A549 (cell line): ENCODE data around the gene CHRNA1. TPM values are rescaled to one million over a fixed set of nuclear protein-coding genes. Genes with fewer than 3 reads are reported as not detected.

Experiments
- ATAC-seq, 2 experiments: fragments of 200-7000 bp in 1 of 2; fragments of >200 bp in 1 of 2; cut with Nextera tagmentation in 1 of 2; cut with Tn5 transposase in 1 of 2; 3 replicates each; pipeline versions ENCODE4 v1.8.0 to v1.9.1; 2018 to 2020; ENCODE audit warnings: mild to moderate bottlenecking in 1 of 2, moderate library complexity in 1 of 2
- CTCF ChIA-PET: fragments of 300-600 bp; sonication (Branson Sonifier 250); formaldehyde crosslinking; extraction: SDS; loops from one replicate; lab custom pipeline; 2021; ENCODE audit warnings: antibody characterized with exemption, inconsistent platforms; lab: Yijun Ruan, JAX
- POLR2A ChIA-PET: fragments of 350-600 bp; formaldehyde crosslinking; extraction: SDS; loops from one replicate; lab custom pipeline; 2021; ENCODE audit warnings: antibody characterized with exemption, inconsistent platforms; lab: Yijun Ruan, JAX
- DNase-seq, 2 experiments: peaks; one replicate each; pipeline versions ENCODE4 v3.0.0 to v3.0.0-alpha.2; 2011 to 2016; ENCODE audit warnings: low read depth in 1 of 2, low spot score in 1 of 2
- FAIRE-seq: peaks from 2 replicates; lab custom pipeline; 2011; peaks lifted over from hg19 to GRCh38; lab: Jason Lieb, UNC
- H3K27ac ChIP-seq, 2 experiments: fragments of >200 bp; sonication (Bioruptor Twin); formaldehyde crosslinking; 3 replicates each; pipeline ENCODE4 v1.5.1; 2016 to 2017
- H3K4me1 ChIP-seq: fragments of >200 bp; sonication (Bioruptor Twin); formaldehyde crosslinking; 3 replicates; pipeline ENCODE4 v1.6.1; 2016
- H3K4me2 ChIP-seq: fragments of >200 bp; sonication (Bioruptor Twin); formaldehyde crosslinking; 3 replicates; pipeline ENCODE4 v1.6.1; 2016
- H3K4me3 ChIP-seq: fragments of >200 bp; sonication (Bioruptor Twin); formaldehyde crosslinking; 3 replicates; pipeline ENCODE4 v1.5.1; 2016
- H3K9me3 ChIP-seq: fragments of >200 bp; sonication (Bioruptor Twin); formaldehyde crosslinking; 3 replicates; pipeline ENCODE4 v1.6.1; 2016
- BHLHE40 ChIP-seq: IDR thresholded peaks from 2 replicates; pipeline ENCODE4 v1.6.1; 2012; ENCODE audit warnings: low read depth, low read length, inconsistent platforms
- CBX2 ChIP-seq: fragments of 200-600 bp; sonication (generic); IDR thresholded peaks from 2 replicates; pipeline ENCODE4 v1.6.1; 2016; ENCODE audit warnings: low read depth, mild to moderate bottlenecking, borderline replicate concordance
- CEBPB ChIP-seq, 2 experiments: fragments of >200 bp in 1 of 2; sonication (Bioruptor Twin) in 1 of 2; formaldehyde crosslinking in 1 of 2; IDR thresholded peaks; 2 replicates each; pipeline ENCODE4 v1.6.1; 2012 to 2016
- E2F6 ChIP-seq: IDR thresholded peaks from 2 replicates; pipeline ENCODE4 v1.6.1; 2012; ENCODE audit warnings: low read depth, borderline replicate concordance
- EHF ChIP-seq: fragments of 250-450 bp; sonication (Bioruptor Pico); IDR thresholded peaks from 2 replicates; pipeline ENCODE4 v1.5.0; 2020; ENCODE audit warnings: mild to moderate bottlenecking
- ELK1 ChIP-seq: fragments of 150-350 bp; IDR thresholded peaks from 2 replicates; pipeline ENCODE4 v1.6.1; 2014; ENCODE audit warnings: low read depth, mild to moderate bottlenecking, low read length
- EP300 ChIP-seq, 2 experiments: fragments of >200 bp; sonication (Bioruptor Twin); formaldehyde crosslinking; IDR thresholded peaks; 2 replicates in 1 of 2; 3 replicates in 1 of 2; pipeline ENCODE4 v1.6.1; 2016 to 2017
- ESRRA ChIP-seq: fragments of 150-350 bp; IDR thresholded peaks from 2 replicates; pipeline ENCODE4 v1.6.1; 2014; ENCODE audit warnings: mild to moderate bottlenecking, low read length, borderline replicate concordance
- FOSL2 ChIP-seq, 2 experiments: fragments of 450-650 bp in 1 of 2; fragments of >200 bp in 1 of 2; sonication (Bioruptor Twin) in 1 of 2; formaldehyde crosslinking; IDR thresholded peaks; 2 replicates each; pipeline versions ENCODE4 v1.5.0 to v1.6.1; 2016 to 2020; ENCODE audit warnings: mild to moderate bottlenecking in 1 of 2, moderate library complexity in 1 of 2
- FOXS1 ChIP-seq: fragments of 250-450 bp; sonication (Bioruptor Pico); IDR thresholded peaks from 2 replicates; pipeline ENCODE4 v1.5.0; 2020; ENCODE audit warnings: mild to moderate bottlenecking, moderate library complexity
- GATA3 ChIP-seq: IDR thresholded peaks from 2 replicates; pipeline ENCODE4 v1.6.1; 2012; ENCODE audit warnings: borderline replicate concordance
- HES2 ChIP-seq: fragments of >200 bp; sonication (Bioruptor Twin); formaldehyde crosslinking; IDR thresholded peaks from 2 replicates; pipeline ENCODE4 v1.6.1; 2016
- HOXB13 ChIP-seq: fragments of 250-450 bp; sonication (Bioruptor Pico); IDR thresholded peaks from 2 replicates; pipeline ENCODE4 v1.5.0; 2020; ENCODE audit warnings: low read depth, mild to moderate bottlenecking, moderate library complexity
- HOXB5 ChIP-seq: fragments of 250-450 bp; sonication (Bioruptor Pico); IDR thresholded peaks from 2 replicates; pipeline ENCODE4 v1.5.0; 2020; ENCODE audit warnings: mild to moderate bottlenecking, moderate library complexity
- KDM1A ChIP-seq: fragments of 200-600 bp; sonication (generic); IDR thresholded peaks from 2 replicates; pipeline ENCODE4 v1.6.1; 2016; ENCODE audit warnings: low read depth, mild to moderate bottlenecking
- KDM5A ChIP-seq: fragments of 200-600 bp; sonication (generic); IDR thresholded peaks from 2 replicates; pipeline ENCODE4 v1.6.1; 2016; ENCODE audit warnings: antibody characterized with exemption, mild to moderate bottlenecking
- MAFK ChIP-seq: fragments of 450-650 bp; IDR thresholded peaks from 2 replicates; pipeline ENCODE4 v1.6.1; 2014; ENCODE audit not compliant: partially characterized antibody
- MAX ChIP-seq: IDR thresholded peaks from 2 replicates; pipeline ENCODE4 v1.6.1; 2012
- MAZ ChIP-seq: fragments of 150-350 bp; IDR thresholded peaks from 2 replicates; pipeline ENCODE4 v1.6.1; 2014; ENCODE audit warnings: antibody characterized with exemption, low read depth, low read length, borderline replicate concordance
- PHF8 ChIP-seq: fragments of 200-600 bp; sonication (generic); IDR thresholded peaks from 2 replicates; pipeline ENCODE4 v1.6.1; 2016; ENCODE audit warnings: low read depth, mild to moderate bottlenecking, antibody characterized with exemption, moderate library complexity, borderline replicate concordance
- RFX5 ChIP-seq: fragments of 450-650 bp; IDR thresholded peaks from 2 replicates; pipeline ENCODE4 v1.7.1; 2014; ENCODE audit warnings: antibody characterized with exemption, mild to moderate bottlenecking, moderate library complexity
- SMC3 ChIP-seq: fragments of >200 bp; sonication (Bioruptor Twin); formaldehyde crosslinking; IDR thresholded peaks from 3 replicates; pipeline ENCODE4 v1.6.1; 2018; ENCODE audit warnings: inconsistent platforms
- SREBF2 ChIP-seq: fragments of 450-650 bp; IDR thresholded peaks from 2 replicates; pipeline ENCODE4 v1.6.1; 2014; ENCODE audit warnings: mild to moderate bottlenecking, moderate library complexity
- TFCP2L1 ChIP-seq: fragments of 250-450 bp; sonication (Bioruptor Pico); IDR thresholded peaks from 2 replicates; pipeline ENCODE4 v1.5.0; 2021; ENCODE audit warnings: mild to moderate bottlenecking
- TP53 ChIP-seq: fragments of 250-450 bp; sonication (Bioruptor Pico); IDR thresholded peaks from 2 replicates; pipeline ENCODE4 v1.5.0; 2021; ENCODE audit warnings: mild to moderate bottlenecking, moderate library complexity
- USF2 ChIP-seq: fragments of 450-650 bp; IDR thresholded peaks from 2 replicates; pipeline ENCODE4 v1.6.1; 2014; ENCODE audit warnings: antibody characterized with exemption
- ZNF302 ChIP-seq: fragments of 250-450 bp; sonication (Bioruptor Pico); IDR thresholded peaks from 2 replicates; pipeline ENCODE4 v1.9.0; 2021; ENCODE audit warnings: inconsistent platforms, mild to moderate bottlenecking, moderate library complexity
- WGBS: methylation state at CpG from one replicate; pipeline ENCODE4 v1.1.6; 2017; ENCODE audit errors: missing lambda C conversion rate; 5-methylcytosine and 5-hydroxymethylcytosine counted together
- polyA plus RNA-seq, 4 experiments: library from polyadenylated mRNA; depleted of rRNA in 3 of 4; stranded (reverse); fragments of >200 nt; fragmentation: RNase III in 1 of 4; extraction: RNeasy Plus Mini Kit Qiagen cat#74134 plus additional on column Dnase treatment in 1 of 4; gene quantifications; 2 replicates in 3 of 4; 3 replicates in 1 of 4; pipeline ENCODE4 v1.2.3, GENCODE V29; 2011 to 2017
- TF ChIP-seq, protein P1 (sequence below): fragments of >200 bp; sonication (Bioruptor Twin); formaldehyde crosslinking; IDR thresholded peaks from 3 replicates; pipeline ENCODE4 v1.6.1; 2016

CHRNA1 gene
- polyA plus RNA-seq, 2 of the 4 experiments (the other 2 are of a cell fraction) = not detected

GRCh38 chr2:174771631-174772471, 7.6 kb upstream of the CHRNA1 start (continued):
- TF ChIP-seq HOXB13 (CRISPR knock-in tag) = no peak

GRCh38 chr2:174771136-174771535, 6.9 kb upstream of the CHRNA1 start:
- ATAC-seq = peak; percentile 20 to 49; a peak in 4 of 6 replicates
- 34% methylated on average over 3 of the region's 3 CpGs for WGBS
- FAIRE-seq = no peak
- Histone ChIP-seq H3K4me1 (peaks cover 7% of the 10 kb centered on the region), H3K27ac (no peak overlapping the region), H3K9me3 (no peaks in the 10 kb centered on the region), H3K4me2 (no peak overlapping the region), H3K4me3 (no peak overlapping the region)
- DNase-seq = no peak
- TF ChIP-seq BHLHE40 = no peak
- TF ChIP-seq KDM1A = no peak
- TF ChIP-seq EP300 (IDR thresholded peaks at IDR 0.05) = no peak
- TF ChIP-seq TFCP2L1 = no peak
- TF ChIP-seq HES2 = no peak
- TF ChIP-seq HOXB13 (CRISPR knock-in tag) = no peak
- TF ChIP-seq, protein P1, sequence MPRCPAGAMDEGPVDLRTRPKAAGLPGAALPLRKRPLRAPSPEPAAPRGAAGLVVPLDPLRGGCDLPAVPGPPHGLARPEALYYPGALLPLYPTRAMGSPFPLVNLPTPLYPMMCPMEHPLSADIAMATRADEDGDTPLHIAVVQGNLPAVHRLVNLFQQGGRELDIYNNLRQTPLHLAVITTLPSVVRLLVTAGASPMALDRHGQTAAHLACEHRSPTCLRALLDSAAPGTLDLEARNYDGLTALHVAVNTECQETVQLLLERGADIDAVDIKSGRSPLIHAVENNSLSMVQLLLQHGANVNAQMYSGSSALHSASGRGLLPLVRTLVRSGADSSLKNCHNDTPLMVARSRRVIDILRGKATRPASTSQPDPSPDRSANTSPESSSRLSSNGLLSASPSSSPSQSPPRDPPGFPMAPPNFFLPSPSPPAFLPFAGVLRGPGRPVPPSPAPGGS = no peak
- no peak for TF ChIP-seq HOXB5 (CRISPR knock-in tag)
- TF ChIP-seq TP53 = no peak
- TF ChIP-seq EHF (CRISPR knock-in tag) = no peak
- no peak for TF ChIP-seq GATA3
- no peak for TF ChIP-seq FOSL2 (IDR thresholded peaks at IDR 0.05)
- TF ChIP-seq FOSL2 (CRISPR knock-in tag; IDR thresholded peaks at IDR 0.05) = no peak
- TF ChIP-seq KDM5A = no peak
- TF ChIP-seq PHF8 = no peak
- no peak for TF ChIP-seq ZNF302 (CRISPR knock-in tag)
- TF ChIP-seq CEBPB (IDR thresholded peaks at IDR 0.05) = no peak
- no peak for TF ChIP-seq MAZ
- no peak for TF ChIP-seq RFX5
- TF ChIP-seq FOXS1 (CRISPR knock-in tag) = no peak
- no peak for TF ChIP-seq ESRRA
- CTCF ChIA-PET = interaction anchor here (0.6 to 10.8 kb wide), 60 partner anchors 9 to 1326 kb away, joined by 3 to 274 read pairs (median 5); partner anchors contain the start of gene CHN1
- POLR2A ChIA-PET = interaction anchor here (0.6 to 1.9 kb wide), 3 partner anchors 201 to 427 kb away, joined by 3 to 6 read pairs (median 6); no protein-coding TSS in a partner anchor

- 67% methylated on average over 8 of the region's 9 CpGs for WGBS
- Histone ChIP-seq H3K4me1 (peaks cover 11% of the 10 kb centered on the region), H3K27ac (no peak overlapping the region), H3K4me2 (no peak overlapping the region), H3K4me3 (no peak overlapping the region), H3K9me3 (no peaks in the 10 kb centered on the region)
- FAIRE-seq = no peak
- ATAC-seq = no peak
- no peak for DNase-seq
- CTCF ChIA-PET = interaction anchor here (3.6 to 10.8 kb wide), 2 partner anchors 22 to 220 kb away, joined by 26 to 274 read pairs; no protein-coding TSS in a partner anchor
- POLR2A ChIA-PET = no interaction called here
- TF ChIP-seq, protein P1 = no peak
- TF ChIP-seq MAX = no peak
- no peak for TF ChIP-seq MAFK
- TF ChIP-seq KDM1A = no peak
- TF ChIP-seq CBX2 = no peak
- no peak for TF ChIP-seq USF2
- TF ChIP-seq PHF8 = no peak
- no peak for TF ChIP-seq HES2
- no peak for TF ChIP-seq E2F6
- TF ChIP-seq SREBF2 = no peak
- TF ChIP-seq ELK1 = no peak
- no peak for TF ChIP-seq SMC3
These were observed 4.3 kb upstream of the CHRNA1 start for GRCh38 chr2:174768557-174768956.
